Measurements from ENCODE around the gene DEAF1.

The DEAF1 gene

GRCh38 chr11:640021-640706, 54.9 kb downstream of the DEAF1 start:
- Histone ChIP-seq H3K27ac (replicated peaks) (peak overlapping the region; percentile 42), H3K27me3 (ENCODE audit: insufficient read depth, poor library complexity, severe bottlenecking) (no peaks in the 10 kb centered on the region), H3K4me3 (replicated peaks; ENCODE audit: insufficient read depth, low read length) (no peak overlapping the region)
- no peak for TF ChIP-seq POLR2AphosphoS5 (IDR thresholded peaks at IDR 0.05; ENCODE audit: low read depth)
- TF ChIP-seq CTCF (IDR thresholded peaks at IDR 0.05; ENCODE audit: insufficient read depth, low read length), result no peak
- no peak for TF ChIP-seq GABPA (IDR thresholded peaks at IDR 0.05; ENCODE audit: low read depth)
- no peak for TF ChIP-seq REST (IDR thresholded peaks at IDR 0.05; ENCODE audit: insufficient replicate concordance, low read depth)
- TF ChIP-seq SPI1 (IDR thresholded peaks at IDR 0.05; ENCODE audit: borderline replicate concordance, low read depth), result no peak
- no peak for DNase-seq (ENCODE audit: low read depth in 1 of 2, low spot score in 1 of 2)

DNA sequence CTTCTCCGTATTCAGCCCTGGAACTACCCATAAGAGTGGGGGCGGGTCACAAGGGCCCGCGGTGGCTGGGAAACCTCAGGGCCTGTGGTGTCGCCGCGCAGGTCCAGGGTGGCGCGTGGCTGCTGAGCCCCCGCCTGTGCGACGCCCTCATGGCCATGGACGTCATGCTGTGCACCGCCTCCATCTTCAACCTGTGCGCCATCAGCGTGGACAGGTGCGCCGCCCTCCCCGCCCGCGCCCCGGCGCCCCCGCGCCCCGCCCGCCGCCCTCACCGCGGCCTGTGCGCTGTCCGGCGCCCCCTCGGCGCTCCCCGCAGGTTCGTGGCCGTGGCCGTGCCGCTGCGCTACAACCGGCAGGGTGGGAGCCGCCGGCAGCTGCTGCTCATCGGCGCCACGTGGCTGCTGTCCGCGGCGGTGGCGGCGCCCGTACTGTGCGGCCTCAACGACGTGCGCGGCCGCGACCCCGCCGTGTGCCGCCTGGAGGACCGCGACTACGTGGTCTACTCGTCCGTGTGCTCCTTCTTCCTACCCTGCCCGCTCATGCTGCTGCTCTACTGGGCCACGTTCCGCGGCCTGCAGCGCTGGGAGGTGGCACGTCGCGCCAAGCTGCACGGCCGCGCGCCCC, 55.6 kb downstream of the DEAF1 start:
- DNase-seq (ENCODE audit: low read depth in 1 of 2, low spot score in 1 of 2), result no peak
- H3K27ac ChIP-seq (replicated peaks), result no peak overlapping the region
- TF ChIP-seq REST (IDR thresholded peaks at IDR 0.05; ENCODE audit: insufficient replicate concordance, low read depth) (no peak), GABPA (IDR thresholded peaks at IDR 0.05; ENCODE audit: low read depth) (no peak), SPI1 (IDR thresholded peaks at IDR 0.05; ENCODE audit: borderline replicate concordance, low read depth) (no peak), CTCF (IDR thresholded peaks at IDR 0.05; ENCODE audit: insufficient read depth, low read length) (no peak), POLR2AphosphoS5 (IDR thresholded peaks at IDR 0.05; ENCODE audit: low read depth) (no peak)
- no peaks in the 10 kb centered on the region for H3K27me3 ChIP-seq (ENCODE audit: insufficient read depth, poor library complexity, severe bottlenecking)
- H3K4me3 ChIP-seq (replicated peaks; ENCODE audit: insufficient read depth, low read length), result no peak overlapping the region

- no peak for DNase-seq (ENCODE audit: low read depth in 1 of 2, low spot score in 1 of 2)
- Histone ChIP-seq H3K27ac (replicated peaks) (no peak overlapping the region), H3K27me3 (ENCODE audit: insufficient read depth, poor library complexity, severe bottlenecking) (no peaks in the 10 kb centered on the region), H3K4me3 (replicated peaks; ENCODE audit: insufficient read depth, low read length) (no peak overlapping the region)
- TF ChIP-seq POLR2AphosphoS5 (IDR thresholded peaks at IDR 0.05; ENCODE audit: low read depth), result no peak
- no peak for TF ChIP-seq GABPA (IDR thresholded peaks at IDR 0.05; ENCODE audit: low read depth)
- TF ChIP-seq CTCF (IDR thresholded peaks at IDR 0.05; ENCODE audit: insufficient read depth, low read length), result no peak
- no peak for TF ChIP-seq REST (IDR thresholded peaks at IDR 0.05; ENCODE audit: insufficient replicate concordance, low read depth)
- no peak for TF ChIP-seq SPI1 (IDR thresholded peaks at IDR 0.05; ENCODE audit: borderline replicate concordance, low read depth)
Observed at GRCh38 chr11:638631-639331, 56.2 kb downstream of the DEAF1 start.
